Thyroid gland (tissue), 4 donors: Measurements from ENCODE around the gene RIF1. TPM values are rescaled to one million over a fixed set of nuclear protein-coding genes. Genes with fewer than 3 reads are reported as not detected.
A peak's percentile ranks its signal among the peaks of the same experiment; 100 is the strongest.

Source experiments
- DNase-seq, 2 donors: peaks; one replicate each; pipeline ENCODE4 v3.0.0-alpha.2; 2019
- H3K27ac ChIP-seq, 3 donors: fragments of 200-600 bp; sonication (generic); 1 replicate in 2 of 3; 2 replicates in 1 of 3; pipeline ENCODE4 v1.5.1; 2016 to 2019; ENCODE audit warnings: mild to moderate bottlenecking in 1 of 3, moderate library complexity in 1 of 3
- H3K27me3 ChIP-seq: fragments of 200-600 bp; sonication (generic); one replicate; pipeline ENCODE4 v1.5.1; 2019
- H3K36me3 ChIP-seq, 2 donors: fragments of 200-600 bp; sonication (generic); one replicate each; pipeline ENCODE4 v1.5.1; 2016 to 2019
- H3K4me1 ChIP-seq, 2 donors: fragments of 200-600 bp; sonication (generic); one replicate each; pipeline ENCODE4 v1.5.1; 2017 to 2019
- H3K4me3 ChIP-seq, 3 donors: fragments of 200-600 bp; sonication (generic); replicated peaks in 1 of 3; 1 replicate in 2 of 3; 2 replicates in 1 of 3; pipeline ENCODE4 v1.5.1; 2016; ENCODE audit warnings: mild to moderate bottlenecking in 1 of 3
- H3K9me3 ChIP-seq: fragments of 200-600 bp; sonication (generic); one replicate; pipeline ENCODE4 v1.5.1; 2017
- POLR2A ChIP-seq, 2 donors: fragments of 450-650 bp; IDR thresholded peaks; one replicate each; pipeline ENCODE4 v1.6.1; 2017; ENCODE audit warnings: antibody characterized with exemption in 2 of 2, mild to moderate bottlenecking in 2 of 2, moderate library complexity in 1 of 2
- WGBS, 2 donors: methylation state at CpG; one replicate each; pipeline ENCODE4 v1.1.5; 2017; 5-methylcytosine and 5-hydroxymethylcytosine counted together
- intact Hi-C: fragments of 100-400 bp; cut with DNase I; formaldehyde crosslinking; loops from one replicate; pipeline ENCODE4 v1.15.1; 2023
- total RNA-seq, 4 donors: library from RNA; depleted of rRNA; stranded (reverse); fragments of >200 nt; gene quantifications; one replicate each; pipeline ENCODE4 v1.2.3, GENCODE V29; 2016
- TF ChIP-seq, protein P1 (sequence below), 6 experiments: fragments of 200-600 bp in 3 of 6; fragments of 450-650 bp in 3 of 6; sonication (generic) in 3 of 6; IDR thresholded peaks; one replicate each; pipeline ENCODE4 v1.5.1; 2016 to 2019; ENCODE audit warnings: antibody characterized with exemption in 6 of 6, mild to moderate bottlenecking in 2 of 6, inconsistent platforms in 1 of 6, moderate library complexity in 1 of 6

RIF1 gene
- total RNA-seq, 4 donors from 2014 or later: 37.1 to 54.8 (median 45.3) TPM

DNA sequence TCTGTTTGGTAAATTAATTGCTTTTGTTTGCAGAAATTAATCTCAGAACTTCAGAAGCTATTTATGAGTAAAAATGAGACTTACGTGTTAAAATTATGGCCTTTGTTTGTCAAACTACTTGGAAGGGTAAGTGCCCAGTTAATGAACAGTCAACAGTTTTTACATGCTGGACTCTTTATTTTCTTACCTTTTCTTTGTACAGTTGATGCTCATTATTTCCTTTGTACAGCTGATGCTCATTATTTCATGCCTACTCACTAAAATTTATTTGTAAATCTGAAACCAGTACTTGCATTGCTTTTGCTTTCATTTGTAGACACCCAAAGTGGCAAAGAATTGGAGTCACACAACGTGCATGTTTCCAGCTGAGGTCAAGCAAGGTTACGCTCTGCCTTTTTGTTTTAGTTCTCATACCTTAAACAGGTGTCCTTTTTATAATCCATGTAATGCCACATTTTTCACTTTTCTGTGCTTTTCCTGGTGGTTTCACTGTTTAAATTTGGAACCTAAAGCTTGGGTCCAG lies 13.3 kb downstream of the RIF1 start:
- TF ChIP-seq, protein P1, sequence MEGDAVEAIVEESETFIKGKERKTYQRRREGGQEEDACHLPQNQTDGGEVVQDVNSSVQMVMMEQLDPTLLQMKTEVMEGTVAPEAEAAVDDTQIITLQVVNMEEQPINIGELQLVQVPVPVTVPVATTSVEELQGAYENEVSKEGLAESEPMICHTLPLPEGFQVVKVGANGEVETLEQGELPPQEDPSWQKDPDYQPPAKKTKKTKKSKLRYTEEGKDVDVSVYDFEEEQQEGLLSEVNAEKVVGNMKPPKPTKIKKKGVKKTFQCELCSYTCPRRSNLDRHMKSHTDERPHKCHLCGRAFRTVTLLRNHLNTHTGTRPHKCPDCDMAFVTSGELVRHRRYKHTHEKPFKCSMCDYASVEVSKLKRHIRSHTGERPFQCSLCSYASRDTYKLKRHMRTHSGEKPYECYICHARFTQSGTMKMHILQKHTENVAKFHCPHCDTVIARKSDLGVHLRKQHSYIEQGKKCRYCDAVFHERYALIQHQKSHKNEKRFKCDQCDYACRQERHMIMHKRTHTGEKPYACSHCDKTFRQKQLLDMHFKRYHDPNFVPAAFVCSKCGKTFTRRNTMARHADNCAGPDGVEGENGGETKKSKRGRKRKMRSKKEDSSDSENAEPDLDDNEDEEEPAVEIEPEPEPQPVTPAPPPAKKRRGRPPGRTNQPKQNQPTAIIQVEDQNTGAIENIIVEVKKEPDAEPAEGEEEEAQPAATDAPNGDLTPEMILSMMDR (IDR thresholded peaks at IDR 0.05): no peak
- no peak for TF ChIP-seq POLR2A (IDR thresholded peaks at IDR 0.05)
- peaks cover 16 to 37% of the 10 kb centered on the region in 2 donors for H3K36me3 ChIP-seq
- no peaks in the 10 kb centered on the region for H3K4me1 ChIP-seq
- no peak overlapping the region for H3K4me3 ChIP-seq
- H3K27me3 ChIP-seq: no peaks in the 10 kb centered on the region
- no peaks in the 10 kb centered on the region for H3K9me3 ChIP-seq
- no peak for DNase-seq
- intact Hi-C loops: no loop called here
- H3K27ac ChIP-seq: no peak overlapping the region
- WGBS, 2 donors: 88 to 89% methylated on average over 3 of the region's 3 CpGs

DNA sequence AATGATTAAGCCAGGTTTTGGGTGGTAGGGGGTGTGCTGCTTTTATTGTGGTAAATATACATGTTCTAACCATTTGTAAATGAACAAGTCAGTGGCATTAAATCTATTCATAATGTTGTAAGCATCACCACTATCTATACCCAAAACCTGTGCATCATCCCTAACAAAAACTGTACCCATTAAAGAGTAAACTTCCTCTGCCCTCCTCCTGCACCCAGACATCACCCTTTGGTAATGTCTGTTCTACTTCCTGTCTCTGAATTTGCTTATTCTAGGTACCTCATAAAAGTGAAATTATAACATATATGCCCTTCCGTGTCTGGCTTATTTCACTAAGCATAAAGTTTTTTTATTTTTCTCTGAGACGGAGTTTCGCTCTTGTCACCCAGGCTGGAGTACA lies 14.1 kb downstream of the RIF1 start:
- Histone ChIP-seq H3K4me3 (no peak overlapping the region), H3K36me3 (peaks cover 16 to 37% of the 10 kb centered on the region in 2 donors), H3K4me1 (no peaks in the 10 kb centered on the region), H3K9me3 (no peaks in the 10 kb centered on the region), H3K27me3 (no peaks in the 10 kb centered on the region), H3K27ac (no peak overlapping the region)
- intact Hi-C loops: no loop called here
- no peak for TF ChIP-seq POLR2A (IDR thresholded peaks at IDR 0.05)
- TF ChIP-seq, protein P1 (IDR thresholded peaks at IDR 0.05): no peak
- WGBS, 2 donors: 88 to 90% methylated on average over 3 of the region's 3 CpGs
- no peak for DNase-seq

DNA sequence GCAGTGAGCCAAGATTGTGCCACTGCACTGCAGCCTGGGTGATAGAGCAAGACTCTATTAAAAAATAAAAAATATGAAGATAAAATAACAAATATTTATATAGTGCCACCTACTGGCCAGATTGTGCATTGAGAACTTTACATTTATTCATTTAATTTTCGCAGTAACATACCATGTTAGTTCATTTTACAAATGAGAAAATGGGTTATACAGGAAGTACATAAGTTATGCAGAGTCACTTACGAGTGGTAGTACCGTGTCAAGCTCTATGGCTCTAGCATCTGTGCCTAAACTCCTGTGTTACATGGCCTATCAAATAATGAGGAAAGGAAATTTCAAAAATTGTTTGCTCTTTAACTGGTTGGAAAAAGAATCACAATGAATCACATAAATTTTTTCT lies 27.9 kb downstream of the RIF1 start:
- intact Hi-C loops: no loop called here
- Histone ChIP-seq H3K27me3 (no peaks in the 10 kb centered on the region), H3K4me1 (no peaks in the 10 kb centered on the region), H3K4me3 (no peak overlapping the region), H3K27ac (no peak overlapping the region), H3K36me3 (peaks cover 49 to 50% of the 10 kb centered on the region in 2 donors), H3K9me3 (no peaks in the 10 kb centered on the region)
- WGBS, 2 donors: 69 to 72% methylated on average over 3 of the region's 3 CpGs
- DNase-seq: no peak
- TF ChIP-seq, protein P1 (IDR thresholded peaks at IDR 0.05): peak in 5 of 6 experiments; percentile 22 to 74 (median 50)
- TF ChIP-seq POLR2A (IDR thresholded peaks at IDR 0.05): no peak

DNA sequence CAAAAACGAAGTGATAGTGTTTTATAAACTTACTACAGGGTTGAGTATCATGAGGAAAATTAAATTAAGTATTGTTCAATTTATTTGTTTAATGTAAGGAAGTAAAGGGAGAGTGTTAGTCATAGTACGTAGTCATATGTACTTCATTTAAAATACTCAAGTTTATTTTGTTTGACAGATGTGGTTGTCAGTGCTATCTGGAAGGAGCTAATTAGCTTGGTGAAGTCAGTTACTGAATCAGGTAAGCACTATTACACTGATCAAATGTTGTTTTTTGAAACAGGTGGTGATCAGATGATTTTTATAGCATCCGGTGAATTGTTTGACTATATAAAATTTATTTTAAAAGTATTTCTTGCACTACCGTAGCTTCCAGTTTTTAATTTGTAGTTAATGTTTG lies 28.8 kb downstream of the RIF1 start:
- Histone ChIP-seq H3K36me3 (peaks cover 47 to 48% of the 10 kb centered on the region in 2 donors), H3K9me3 (no peaks in the 10 kb centered on the region), H3K27ac (no peak overlapping the region), H3K27me3 (no peaks in the 10 kb centered on the region), H3K4me3 (no peak overlapping the region), H3K4me1 (no peaks in the 10 kb centered on the region)
- intact Hi-C loops: no loop called here
- no peak for DNase-seq
- TF ChIP-seq POLR2A (IDR thresholded peaks at IDR 0.05): no peak
- TF ChIP-seq, protein P1 (IDR thresholded peaks at IDR 0.05): no peak
- 94 to 95% methylated on average over 4 of the region's 4 CpGs for WGBS, 2 donors

DNA sequence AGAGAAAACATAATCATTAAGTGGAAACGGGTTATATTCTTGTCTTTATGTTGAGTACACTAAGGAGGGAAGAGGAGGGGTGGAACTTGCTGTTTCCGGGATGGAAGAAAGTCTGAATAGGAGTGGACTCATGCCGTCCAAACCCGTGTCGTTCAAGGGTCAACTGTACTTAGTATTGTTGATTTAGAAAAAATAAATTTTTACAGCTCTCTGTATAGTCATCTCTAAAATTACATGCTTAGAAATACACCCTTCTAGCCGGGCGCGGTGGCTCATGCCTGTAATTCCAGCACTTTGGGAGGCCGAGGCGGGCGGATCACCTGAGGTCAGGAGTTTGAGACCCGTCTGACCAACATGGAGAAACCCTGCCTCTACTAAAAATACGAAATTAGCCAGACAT lies 29.4 kb downstream of the RIF1 start:
- WGBS, 2 donors: 94 to 95% methylated on average over 13 of the region's 13 CpGs

More for the DNA sequence above, 29.4 kb downstream of the RIF1 start:
- H3K36me3 ChIP-seq: peaks cover 42 to 43% of the 10 kb centered on the region in 2 donors
- DNase-seq: no peak
- TF ChIP-seq, protein P1 (IDR thresholded peaks at IDR 0.05): no peak
- no peak for TF ChIP-seq POLR2A (IDR thresholded peaks at IDR 0.05)
- no peaks in the 10 kb centered on the region for H3K4me1 ChIP-seq
- intact Hi-C loops: no loop called here
- H3K4me3 ChIP-seq: no peak overlapping the region
- no peaks in the 10 kb centered on the region for H3K27me3 ChIP-seq
- no peak overlapping the region for H3K27ac ChIP-seq
- no peaks in the 10 kb centered on the region for H3K9me3 ChIP-seq
